Posterior vena cava (tissue), 2 donors: ENCODE data around the gene CELF4. TPM values are rescaled to one million over a fixed set of nuclear protein-coding genes. Genes with fewer than 3 reads are reported as not detected.

ENCODE experiments used
- DNase-seq: peaks from one replicate; pipeline ENCODE4 v3.0.0-alpha.2; 2020; ENCODE audit warnings: low spot score
- intact Hi-C, 2 donors: fragments of 100-400 bp; cut with DNase I; formaldehyde crosslinking; loops; one replicate each; pipeline versions ENCODE4 v1.14.1 to v1.14.2; 2022 to 2023
- total RNA-seq, 2 donors: library from RNA; stranded (reverse); fragmentation: NEBNext Ultra II Directional; extraction: Animal tissue kit (Norgen Biotek cat#: 25700); gene quantifications; one replicate each; pipeline ENCODE4 v1.2.1, GENCODE V29; 2021
- donor health status: DM: yes; HTN: yes; CAD: no.
- donor health status: DM: yes; HTN: yes; CAD: no.

CELF4 gene
- total RNA-seq, 2 donors from 2014 or later: not detected

DNA sequence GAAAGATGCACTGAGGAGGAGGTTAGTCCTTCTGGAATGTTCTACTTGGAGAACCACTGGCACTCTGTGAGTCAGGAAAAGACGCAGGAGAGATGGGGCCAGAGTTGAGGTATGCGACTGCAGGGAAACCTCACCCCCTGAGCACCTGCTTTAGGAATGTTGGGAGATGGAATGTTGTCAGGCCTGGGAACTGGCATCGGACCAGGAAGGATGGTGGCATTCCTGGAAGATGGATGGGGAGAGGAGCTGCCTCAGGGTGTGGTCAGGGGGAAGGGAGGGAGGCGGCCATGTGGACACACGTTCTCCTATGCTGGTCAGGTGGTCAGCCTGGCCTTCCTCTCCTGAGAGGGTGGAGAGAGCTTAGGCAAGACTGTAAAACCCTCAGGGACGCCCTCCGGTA is 146.3 kb downstream of the CELF4 start:
- no peak for DNase-seq
- intact Hi-C loops: no loop called here

GRCh38 chr18:37414816-37415215 is 150.8 kb downstream of the CELF4 start:
- no peak for DNase-seq
- intact Hi-C loops: no loop called here

DNA sequence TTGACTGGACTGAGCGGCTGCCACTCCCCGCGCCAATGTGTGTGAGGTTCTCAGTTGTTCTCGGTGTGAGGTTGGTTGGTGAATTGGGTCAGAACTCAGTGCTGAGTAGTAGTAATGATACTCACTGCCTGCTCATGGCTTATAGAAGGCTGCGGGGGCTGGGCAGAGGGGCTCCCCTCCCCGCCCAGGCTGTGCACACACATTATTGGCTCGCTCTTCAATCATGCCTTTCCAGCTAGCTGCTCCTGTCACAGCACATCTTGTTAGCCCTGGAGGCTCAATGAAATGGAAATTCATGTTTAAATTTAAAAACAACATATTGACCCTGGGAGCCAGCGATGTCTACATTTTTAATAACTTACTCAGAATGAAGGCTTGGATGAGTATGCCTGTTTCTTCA is 152.8 kb downstream of the CELF4 start:
- DNase-seq: no peak
- intact Hi-C loops: no loop called here

- intact Hi-C loops: no loop called here
- DNase-seq: no peak
Observed at GRCh38 chr18:37412333-37412732, 153.3 kb downstream of the CELF4 start.

DNA sequence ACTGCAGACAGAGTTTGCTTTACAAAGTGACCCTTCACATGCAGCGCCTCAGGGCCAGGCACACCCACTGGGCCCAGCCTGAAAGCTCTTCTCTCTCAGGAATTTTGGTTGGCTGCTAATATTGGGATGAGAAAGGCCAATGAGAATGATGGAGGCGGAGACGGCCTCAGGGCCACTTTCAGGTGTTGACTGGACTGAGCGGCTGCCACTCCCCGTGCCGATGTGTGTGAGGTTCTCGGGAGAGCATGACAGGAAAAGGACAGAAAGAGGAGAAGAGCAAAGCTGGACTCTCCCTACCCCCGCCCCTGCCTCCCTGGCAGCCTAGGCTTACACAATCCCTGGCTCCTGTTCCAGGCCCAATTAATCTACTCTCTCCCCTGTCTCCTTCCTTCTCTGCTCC is 155.7 kb downstream of the CELF4 start:
- no peak for DNase-seq
- intact Hi-C loops: loop anchor here in 1 of 2 donors (10.0 kb wide), 1 partner anchor 75 kb away; no protein-coding TSS in a partner anchor

DNA sequence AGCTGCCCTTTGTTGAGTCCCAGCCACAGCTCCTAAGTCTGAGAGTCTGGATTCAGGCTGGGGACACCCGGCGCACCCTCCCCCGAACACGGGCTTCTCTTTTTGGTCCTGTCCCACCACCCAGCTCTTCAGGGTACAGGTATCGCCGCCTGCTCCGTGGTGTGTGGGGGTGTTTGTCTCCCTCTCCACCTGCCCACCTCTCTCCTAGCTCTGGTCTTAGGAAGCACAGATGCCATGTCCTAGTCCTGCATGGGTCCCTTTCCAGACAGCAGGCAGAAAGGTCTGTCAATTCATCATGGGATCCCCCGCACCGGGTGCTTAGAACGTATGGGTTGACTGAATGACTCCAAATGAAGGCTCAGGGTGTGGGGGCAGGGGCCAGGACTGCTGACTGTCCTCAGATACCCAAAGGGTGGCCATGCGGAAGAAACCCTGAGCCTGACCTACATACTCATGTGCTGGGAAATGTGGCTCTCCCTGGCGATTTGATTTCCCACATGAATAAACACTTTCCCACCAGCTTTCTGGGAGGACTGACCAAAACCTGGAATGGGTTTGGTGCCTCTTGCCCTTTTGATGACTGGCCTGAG is 156.8 kb downstream of the CELF4 start:
- intact Hi-C loops: loop anchor here in 1 of 2 donors (10.0 kb wide), 1 partner anchor 76 kb away; no protein-coding TSS in a partner anchor
- no peak for DNase-seq

DNA sequence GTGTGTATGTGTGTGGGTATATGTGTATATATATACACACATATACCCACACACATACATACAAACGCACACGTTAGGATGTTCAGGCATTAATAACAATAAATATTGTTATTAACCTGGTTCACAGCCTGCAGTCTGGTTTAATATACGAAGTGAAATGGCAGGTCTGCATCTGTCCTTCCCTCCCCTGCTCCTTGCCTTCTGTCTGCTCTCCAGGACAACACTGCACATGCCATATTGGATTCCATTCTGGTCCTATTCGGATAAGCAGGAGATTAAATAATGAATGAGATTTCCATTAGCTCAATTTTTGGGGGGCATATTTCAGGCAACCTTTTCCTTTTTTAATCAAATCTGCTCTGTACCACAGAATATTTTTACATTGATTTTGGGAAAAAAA is 158.0 kb downstream of the CELF4 start:
- intact Hi-C loops: loop anchor here in 1 of 2 donors (10.0 kb wide), 1 partner anchor 77 kb away; no protein-coding TSS in a partner anchor
- no peak for DNase-seq

GRCh38 chr18:37405772-37406171 is 159.8 kb downstream of the CELF4 start:
- no peak for DNase-seq
- intact Hi-C loops: loop anchor here in 1 of 2 donors (10.0 kb wide), 1 partner anchor 79 kb away; no protein-coding TSS in a partner anchor

DNA sequence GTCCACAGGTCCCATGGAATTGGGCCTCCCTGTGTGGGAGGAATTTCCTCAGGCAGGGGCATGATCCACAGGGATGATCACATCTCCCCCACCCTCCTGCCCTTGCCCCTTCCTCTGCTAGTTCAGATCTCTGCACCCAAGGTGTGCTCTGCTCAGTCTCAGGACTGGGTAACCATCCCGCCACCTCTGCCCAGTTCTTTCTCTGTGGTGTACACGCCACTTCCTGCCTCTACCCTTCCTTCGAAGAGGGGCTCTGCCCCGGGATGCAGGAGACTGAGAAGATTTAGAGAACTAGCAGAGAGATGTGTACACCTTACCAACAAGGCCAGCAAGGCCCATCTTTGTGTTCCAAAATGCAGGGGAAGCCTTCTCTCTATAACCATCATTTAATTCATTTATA is 160.4 kb downstream of the CELF4 start:
- intact Hi-C loops: loop anchor here in 1 of 2 donors (10.0 kb wide), 1 partner anchor 80 kb away; no protein-coding TSS in a partner anchor
- no peak for DNase-seq

DNA sequence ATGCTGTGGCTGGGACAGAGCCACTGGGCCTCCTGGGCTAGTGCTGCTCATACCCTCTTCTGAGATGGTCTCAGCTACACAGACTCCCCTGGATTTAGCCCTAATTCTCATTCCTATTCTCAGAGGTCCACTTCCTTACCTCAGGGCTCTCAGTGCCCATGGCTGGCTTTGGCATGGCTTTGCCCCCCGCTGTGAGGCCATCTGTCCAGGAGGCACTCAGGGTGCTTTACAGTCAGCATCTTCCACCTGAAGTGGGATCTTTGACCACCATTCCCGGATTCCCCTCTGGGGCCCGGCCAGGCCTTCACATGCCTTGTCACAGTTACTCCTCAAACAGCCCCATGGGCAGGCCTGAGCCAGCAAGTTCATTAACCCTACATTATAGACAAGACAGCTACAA is 161.8 kb downstream of the CELF4 start:
- intact Hi-C loops: loop anchor here in 1 of 2 donors (10.0 kb wide), 1 partner anchor 81 kb away; no protein-coding TSS in a partner anchor
- DNase-seq: peak; percentile 54

DNA sequence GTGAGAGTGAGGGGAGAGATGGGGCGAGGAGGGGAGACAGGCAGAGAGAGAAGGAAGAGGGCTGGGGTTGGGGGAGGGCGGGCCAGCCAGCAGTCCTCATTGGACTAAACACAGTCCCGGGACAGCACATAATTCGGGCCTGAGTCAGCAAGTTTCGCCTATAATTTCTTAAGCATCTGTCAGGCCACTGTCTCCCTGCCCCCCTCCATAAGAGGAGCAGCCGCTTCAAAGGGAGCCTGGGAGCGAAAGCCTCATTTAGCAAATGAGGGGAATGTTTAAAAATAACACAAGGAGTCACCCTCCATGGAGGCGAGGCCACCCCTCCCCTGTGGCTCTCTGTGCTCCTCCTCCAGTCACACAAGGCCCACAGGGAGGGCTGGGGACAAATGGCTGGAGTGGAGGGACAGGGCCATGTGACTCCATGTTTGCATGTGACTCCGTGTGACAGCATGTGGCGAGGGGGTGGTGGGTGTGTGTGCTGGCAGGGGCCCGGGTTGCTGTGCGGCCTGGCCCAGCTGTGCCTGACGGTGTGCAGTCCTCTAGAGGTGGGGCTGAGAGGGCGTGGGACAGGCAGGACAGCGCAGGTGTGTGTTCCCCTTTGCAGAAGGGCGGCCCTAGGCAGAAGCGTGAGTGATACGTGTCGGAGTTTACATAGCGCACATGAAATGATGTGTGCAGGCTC is 162.4 kb downstream of the CELF4 start:
- intact Hi-C loops: loop anchor here in 1 of 2 donors (10.0 kb wide), 1 partner anchor 82 kb away; no protein-coding TSS in a partner anchor
- DNase-seq: peak; percentile 74

DNA sequence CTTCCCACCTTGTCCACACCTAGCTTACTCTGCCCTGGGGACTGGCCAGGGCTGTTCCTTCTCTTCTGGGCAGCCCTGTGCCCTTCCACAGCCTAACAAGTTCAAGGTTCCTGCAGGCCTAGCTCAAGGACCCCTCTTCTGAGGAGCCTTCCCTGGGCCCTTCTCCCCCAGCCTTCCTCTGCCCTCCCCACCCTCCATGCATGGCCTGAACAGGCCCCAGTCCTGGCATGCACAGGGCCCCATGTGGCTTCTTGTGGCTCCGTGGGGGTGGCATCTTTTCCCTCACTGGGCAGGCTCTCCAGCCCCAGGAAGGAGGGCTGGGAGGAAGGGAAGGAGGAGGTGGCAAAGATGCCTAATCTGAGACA is 162.9 kb downstream of the CELF4 start:
- DNase-seq: peak; percentile 45
- intact Hi-C loops: loop anchor here in 1 of 2 donors (10.0 kb wide), 1 partner anchor 82 kb away; no protein-coding TSS in a partner anchor

GRCh38 chr18:37400802-37401201 is 164.8 kb downstream of the CELF4 start:
- peak; percentile 54 for DNase-seq
- intact Hi-C loops: loop anchor here in 1 of 2 donors (10.0 kb wide), 1 partner anchor 84 kb away; no protein-coding TSS in a partner anchor

- intact Hi-C loops: loop anchor here in 1 of 2 donors (10.0 kb wide), 1 partner anchor 136 kb away; no protein-coding TSS in a partner anchor
- no peak for DNase-seq
Observed at GRCh38 chr18:37398248-37398920, 167.2 kb downstream of the CELF4 start.

GRCh38 chr18:37397814-37398213 is 167.8 kb downstream of the CELF4 start:
- DNase-seq: no peak
- intact Hi-C loops: loop anchor here in 1 of 2 donors (1.0 to 10.0 kb wide), 2 partner anchors 47 to 137 kb away; no protein-coding TSS in a partner anchor

DNA sequence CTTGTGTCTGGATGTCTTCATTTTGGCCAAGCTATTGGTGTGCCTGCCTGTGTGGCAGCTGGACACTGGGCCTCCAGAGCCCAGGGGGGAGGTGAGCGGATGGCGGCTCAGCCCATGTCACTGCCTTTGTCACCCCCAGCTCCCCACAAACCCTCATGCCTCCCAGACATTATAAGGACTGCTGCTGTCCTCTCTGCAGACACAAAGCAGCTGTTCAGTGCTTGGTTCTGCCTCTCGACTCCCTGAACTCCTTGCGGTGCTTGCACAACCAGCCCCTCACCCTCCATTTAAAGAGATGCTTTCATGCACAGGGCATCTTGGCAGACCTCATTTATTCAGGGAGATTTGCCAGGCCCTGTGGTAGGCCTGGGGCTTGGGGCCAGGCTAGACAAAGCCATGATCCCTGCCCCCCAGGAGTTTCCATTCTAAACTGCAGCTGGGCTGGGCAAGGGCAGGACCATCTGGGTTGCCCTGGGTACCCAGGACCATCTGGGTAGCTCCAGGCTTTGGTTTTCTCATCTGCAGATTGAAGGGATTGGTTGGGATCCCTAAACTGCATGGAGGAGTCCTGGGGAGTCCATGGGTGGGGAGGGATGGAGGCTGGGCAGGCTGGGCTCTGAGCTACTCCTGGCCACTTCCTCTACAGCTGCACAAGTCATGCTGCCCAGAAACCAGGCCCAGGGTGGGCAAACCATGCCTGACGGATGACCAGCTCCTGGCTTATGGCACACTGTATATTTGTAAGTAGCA is 168.5 kb downstream of the CELF4 start:
- intact Hi-C loops: loop anchor here in 1 of 2 donors (1.0 to 10.0 kb wide), 2 partner anchors 46 to 138 kb away; no protein-coding TSS in a partner anchor

GRCh38 chr18:37395631-37396030 is 170.0 kb downstream of the CELF4 start:
- intact Hi-C loops: loop anchor here in 1 of 2 donors (10.0 kb wide), 1 partner anchor 139 kb away; no protein-coding TSS in a partner anchor
- peak; percentile 49 for DNase-seq

More for the DNA sequence above, 168.5 kb downstream of the CELF4 start:
- DNase-seq: no peak

DNA sequence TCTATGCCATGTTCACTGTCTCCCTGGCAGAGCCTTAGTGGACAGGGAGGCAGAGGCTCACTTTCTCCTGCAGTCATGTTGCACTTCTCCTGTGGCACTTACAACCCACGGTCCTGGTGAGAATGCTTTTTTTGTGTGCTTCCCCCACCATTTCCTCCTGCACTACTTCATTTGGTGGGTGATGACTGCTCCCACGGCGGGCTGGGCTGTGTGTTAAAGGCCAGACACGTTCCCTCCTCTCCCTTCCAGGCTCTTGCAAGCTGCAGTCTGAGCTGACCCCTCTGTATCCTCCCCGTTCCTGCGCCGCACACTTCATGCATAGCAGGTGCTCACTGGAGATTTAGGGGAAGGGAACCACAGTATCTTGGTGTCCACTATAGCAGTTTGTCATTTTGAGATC is 170.5 kb downstream of the CELF4 start:
- DNase-seq: no peak
- intact Hi-C loops: loop anchor here in 1 of 2 donors (10.0 kb wide), 1 partner anchor 140 kb away; no protein-coding TSS in a partner anchor

DNA sequence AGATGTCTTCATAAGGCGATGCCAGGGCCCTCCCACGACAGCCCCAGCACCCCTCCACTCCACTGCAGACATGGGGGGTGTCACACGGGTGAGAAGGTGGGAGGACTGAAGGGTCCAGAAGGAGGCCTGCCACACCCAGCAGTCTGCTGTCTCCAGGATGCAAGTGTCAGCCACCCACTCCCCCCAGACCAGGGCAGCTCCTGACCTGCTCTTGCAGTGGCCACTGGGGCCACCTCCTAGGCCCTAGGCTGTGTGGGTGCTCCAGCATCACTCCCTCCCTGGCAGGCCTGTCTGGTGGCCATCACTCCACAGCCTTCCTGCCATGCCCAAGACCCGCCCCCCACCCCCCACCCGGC is 171.0 kb downstream of the CELF4 start:
- DNase-seq: no peak
- intact Hi-C loops: loop anchor here in 1 of 2 donors (10.0 kb wide), 1 partner anchor 140 kb away; no protein-coding TSS in a partner anchor
